HG02870 (cell line): ENCODE results near the gene PIP4K2A.
A peak's percentile ranks its signal among the peaks of the same experiment; 100 is the strongest.

ENCODE experiments used
- ATAC-seq: cut with Tn5 transposase; IDR thresholded peaks from one replicate; pipeline ENCODE4 v1.9.1; 2021; ENCODE audit warnings: mild to moderate bottlenecking, moderate library complexity; ENCODE audit not compliant: unreplicated experiment

PIP4K2A gene

GRCh38 chr10:22491931-22492615, 222.3 kb downstream of the PIP4K2A start:
- ATAC-seq, result no peak

- ATAC-seq, result no peak
Measured at GRCh38 chr10:22491480-22491879, 222.9 kb downstream of the PIP4K2A start.

- peak; percentile 56 for ATAC-seq
Measured at GRCh38 chr10:22489975-22490374, 224.4 kb downstream of the PIP4K2A start.

- ATAC-seq, result peak; percentile 44
Measured at GRCh38 chr10:22489467-22489866, 224.9 kb downstream of the PIP4K2A start.

- ATAC-seq, result no peak
Measured at GRCh38 chr10:22486431-22486830, 227.9 kb downstream of the PIP4K2A start.
